HepG2 (cell line): ENCODE data around the gene MCM3AP. TPM values are rescaled to one million over a fixed set of nuclear protein-coding genes. Genes with fewer than 3 reads are reported as not detected.

Source experiments
- ATAC-seq: fragments of 200-7000 bp; cut with Tn5 transposase; 3 replicates; pipeline ENCODE4 v1.9.1; 2020; ENCODE audit warnings: mild to moderate bottlenecking, moderate library complexity
- BruUV-seq: library from RNA; stranded (reverse); fragments of 400-500 nt; replicated peaks from 2 replicates; lab custom pipeline; 2021; lab: Mats Ljungman, UMichigan
- CTCF ChIA-PET: fragments of 300-600 bp; formaldehyde crosslinking; extraction: SDS; loops from one replicate; lab custom pipeline; 2021; ENCODE audit warnings: low total read pairs, inconsistent platforms, low intra/inter-chr PET ratio; lab: Yijun Ruan, JAX
- POLR2A ChIA-PET: fragments of 350-600 bp; sonication (Branson Sonifier 250); formaldehyde crosslinking; loops from one replicate; lab custom pipeline; 2020; ENCODE audit warnings: antibody characterized with exemption, inconsistent platforms; lab: Yijun Ruan, JAX
- DNase-seq: peaks from one replicate; pipeline ENCODE4 v3.0.0-alpha.2; 2015; ENCODE audit warnings: low spot score
- FAIRE-seq: peaks from 3 replicates; lab custom pipeline; 2011; peaks lifted over from hg19 to GRCh38; lab: Jason Lieb, UNC
- H2AFZ ChIP-seq: one replicate; pipeline ENCODE4 v1.6.1; 2011; ENCODE audit warnings: low read length, inconsistent platforms
- H3K27ac ChIP-seq: fragments of 300-600 bp; 3 replicates; pipeline ENCODE4 v1.8.0; 2011; ENCODE audit warnings: mixed run types, mild to moderate bottlenecking, mixed read lengths, low read length, inconsistent platforms; ENCODE audit not compliant: insufficient read depth; ENCODE audit errors: extremely low read length
- H3K27me3 ChIP-seq, 2 experiments: fragments of 200-600 bp in 1 of 2; 2 replicates in 1 of 2; 3 replicates in 1 of 2; pipeline versions ENCODE4 v1.6.0 to v1.8.0; 2011; ENCODE audit warnings: low read length in 2 of 2, mild to moderate bottlenecking in 2 of 2, moderate library complexity in 2 of 2, inconsistent platforms in 1 of 2; ENCODE audit not compliant: insufficient read depth in 2 of 2, control insufficient read depth in 1 of 2
- H3K36me3 ChIP-seq, 2 experiments: fragments of 200-600 bp in 1 of 2; replicated peaks in 1 of 2; 2 replicates in 1 of 2; 3 replicates in 1 of 2; pipeline versions ENCODE4 v1.5.1 to v1.8.0; 2011; ENCODE audit warnings: low read length in 2 of 2, inconsistent platforms in 1 of 2; ENCODE audit not compliant: insufficient read depth in 2 of 2, control insufficient read depth in 1 of 2
- H3K4me1 ChIP-seq: 2 replicates; pipeline ENCODE4 v1.5.1; 2012; ENCODE audit warnings: low read length, inconsistent platforms; ENCODE audit not compliant: insufficient read depth
- H3K4me2 ChIP-seq: 2 replicates; pipeline ENCODE4 v1.6.0; 2011; ENCODE audit warnings: low read depth, low read length, inconsistent platforms
- H3K4me3 ChIP-seq, 3 experiments: fragments of 200-600 bp in 1 of 3; sonication (generic), shearing (Covaris generic) in 1 of 3; replicated peaks in 1 of 3; 2 replicates each; pipeline ENCODE4 v1.5.1; 2011 to 2016; ENCODE audit warnings: low read length in 3 of 3, inconsistent platforms in 2 of 3, low read depth in 2 of 3, mild to moderate bottlenecking in 2 of 3, control low read depth in 1 of 3, mixed read lengths in 1 of 3; ENCODE audit not compliant: insufficient read depth in 1 of 3
- H3K79me2 ChIP-seq: one replicate; pipeline ENCODE4 v1.6.1; 2011; ENCODE audit warnings: low read length, inconsistent platforms; ENCODE audit not compliant: insufficient read depth
- H3K9ac ChIP-seq: 2 replicates; pipeline ENCODE4 v1.6.0; 2011; ENCODE audit warnings: mild to moderate bottlenecking, low read depth, low read length, inconsistent platforms; ENCODE audit not compliant: insufficient read depth
- H3K9me3 ChIP-seq: 2 replicates; pipeline ENCODE4 v1.5.1; 2012; ENCODE audit warnings: mild to moderate bottlenecking, low read length
- H4K20me1 ChIP-seq: 2 replicates; pipeline ENCODE4 v1.6.0; 2011; ENCODE audit warnings: inconsistent platforms, mild to moderate bottlenecking, low read length, moderate library complexity; ENCODE audit not compliant: insufficient read depth
- ASH2L ChIP-seq: fragments of 300-600, 200-600 bp; sonication (generic); IDR thresholded peaks from 2 replicates; pipeline ENCODE4 v1.7.0; 2017; ENCODE audit warnings: low read depth, mild to moderate bottlenecking, moderate library complexity, mixed read lengths, low read length; ENCODE audit not compliant: insufficient read length
- ATF2 ChIP-seq: sonication (generic); formaldehyde crosslinking; IDR thresholded peaks from 2 replicates; pipeline ENCODE4 v1.4.0; 2020; ENCODE audit warnings: missing genetic modification reagents
- MAF1 ChIP-seq: sonication (generic); formaldehyde crosslinking; IDR thresholded peaks from 2 replicates; pipeline ENCODE4 v1.5.0; 2020; ENCODE audit warnings: missing genetic modification reagents, borderline replicate concordance
- PBX3 ChIP-seq: sonication (generic); formaldehyde crosslinking; IDR thresholded peaks from 2 replicates; pipeline ENCODE4 v1.8.1; 2023; ENCODE audit warnings: missing genetic modification reagents, inconsistent platforms, borderline replicate concordance
- PCBP2 ChIP-seq: fragments of 200-400 bp; formaldehyde crosslinking; optimal IDR thresholded peaks from 2 replicates; pipeline ENCODE3; 2018; ENCODE audit warnings: low read length, low read depth; ENCODE audit not compliant: poor library complexity, severe bottlenecking
- PHF20 ChIP-seq: sonication (generic); formaldehyde crosslinking; IDR thresholded peaks from 2 replicates; pipeline ENCODE4 v1.5.0; 2020; ENCODE audit warnings: mild to moderate bottlenecking, missing genetic modification reagents
- SNAI1 ChIP-seq: sonication (generic); formaldehyde crosslinking; IDR thresholded peaks from 2 replicates; pipeline ENCODE4 v1.5.0; 2020; ENCODE audit warnings: mild to moderate bottlenecking, missing genetic modification reagents, borderline replicate concordance
- TSC22D2 ChIP-seq: sonication (generic); formaldehyde crosslinking; IDR thresholded peaks from 2 replicates; pipeline ENCODE4 v1.5.1; 2020; ENCODE audit warnings: missing genetic modification reagents, mild to moderate bottlenecking, borderline replicate concordance
- ZNF143 ChIP-seq: sonication (generic); formaldehyde crosslinking; IDR thresholded peaks from 2 replicates; pipeline ENCODE4 v1.4.0; 2020; ENCODE audit warnings: missing genetic modification reagents
- ZNF781 ChIP-seq: sonication (generic); formaldehyde crosslinking; IDR thresholded peaks from 2 replicates; pipeline ENCODE4 v1.5.1; 2020; ENCODE audit warnings: borderline replicate concordance, mild to moderate bottlenecking, missing genetic modification reagents; ENCODE audit errors: not compliant biosample characterization
- ZNF891 ChIP-seq: sonication (generic); formaldehyde crosslinking; IDR thresholded peaks from 2 replicates; pipeline ENCODE4 v1.5.0; 2020; ENCODE audit warnings: mild to moderate bottlenecking, missing genetic modification reagents
- WGBS: methylation state at CpG from one replicate; pipeline ENCODE4 v1.1.6; 2017; ENCODE audit warnings: low lambda C conversion rate; 5-methylcytosine and 5-hydroxymethylcytosine counted together
- in situ Hi-C: cut with HindIII; loops from 2 replicates; pipeline ENCODE4 v1.10.0; 2017; ENCODE audit warnings: low pct_unique_long_range_greater_than_20kb; ENCODE audit not compliant: extremely low pct_ligation_motif_present
- intact Hi-C: fragments of 100-400 bp; cut with micrococcal nuclease; formaldehyde crosslinking; loops from one replicate; pipeline ENCODE4 v1.10.0; 2022; ENCODE audit not compliant: unreplicated experiment
- polyA plus RNA-seq, 8 experiments: library from polyadenylated mRNA; depleted of rRNA in 3 of 8; stranded (reverse) in 7 of 8; unstranded in 1 of 8; fragments of >200 nt; fragmentation: Illumina TruSeq in 4 of 8; extraction: Trizol in 4 of 8; gene quantifications; 2 replicates each; pipeline versions ENCODE4 v1.2.1 to v1.2.3, GENCODE V29; 2011 to 2016; ENCODE audit warnings: low read depth in 4 of 8, missing spikeins in 1 of 8, mixed read lengths in 1 of 8; ENCODE audit not compliant: insufficient read depth in 1 of 8
- total RNA-seq, 5 experiments: library from RNA; depleted of rRNA; stranded (reverse); fragments of >200 nt; fragmentation: Illumina TruSeq; extraction: Trizol; gene quantifications; 2 replicates each; pipeline ENCODE4 v1.2.3, GENCODE V29; 2016; ENCODE audit warnings: low read depth in 1 of 5
- TF ChIP-seq, protein P1 (sequence below): sonication (generic); formaldehyde crosslinking; IDR thresholded peaks from 2 replicates; pipeline ENCODE4 v1.4.0; 2020; ENCODE audit warnings: missing genetic modification reagents
- TF ChIP-seq, protein P2 (sequence below): IDR thresholded peaks from 2 replicates; pipeline ENCODE4 v1.6.1; 2016; ENCODE audit warnings: missing biosample characterization, missing genetic modification reagents, low read depth
- TF ChIP-seq, protein P3 (sequence below): sonication (generic); formaldehyde crosslinking; IDR thresholded peaks from 2 replicates; pipeline ENCODE4 v1.4.0; 2020; ENCODE audit warnings: mild to moderate bottlenecking, missing genetic modification reagents

The MCM3AP gene
- total and polyA plus RNA-seq, 2 of the 13 experiments (the other 11 are each of a cell fraction or from before 2014, with no cell fraction given) = 27.0 to 54.7 TPM

DNA sequence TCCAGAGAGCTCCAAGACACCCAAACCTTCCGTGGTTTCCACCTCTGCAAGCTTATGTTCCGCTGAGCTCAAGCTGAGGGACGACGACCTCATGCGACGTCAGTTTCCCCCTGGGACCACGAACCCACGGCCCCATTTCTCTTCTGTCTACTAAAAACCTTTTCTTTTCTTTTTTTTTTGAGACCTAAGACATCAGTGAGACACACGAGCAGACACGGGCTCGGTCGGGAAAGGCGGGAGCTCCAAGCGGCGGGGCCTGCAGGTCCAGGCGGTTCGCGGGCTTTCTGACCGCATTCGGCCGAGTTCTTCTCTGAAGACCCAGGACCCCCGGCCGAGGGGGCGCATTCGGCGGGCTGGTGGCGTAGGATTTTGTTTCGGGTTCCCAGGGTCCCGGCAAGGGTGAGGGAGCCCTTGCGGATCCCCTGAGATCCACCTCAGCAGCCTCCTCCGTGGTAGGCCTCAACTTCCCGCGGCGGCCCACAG, 37.9 kb upstream of the MCM3AP start:
- ATAC-seq = no peak
- Histone ChIP-seq H3K79me2 (peaks cover 43% of the 10 kb centered on the region), H2AFZ (no peak overlapping the region), H3K27me3 (no peaks in the 10 kb centered on the region; a peak in 1 of 5 replicates), H3K36me3 (peaks cover 2 to 8% of the 10 kb centered on the region in 2 experiments; a peak in 2 of 5 replicates), H3K9ac (peak overlapping the region; percentile 91), H4K20me1 (no peaks in the 10 kb centered on the region), H3K4me1 (peaks cover 49% of the 10 kb centered on the region), H3K4me3 (peak overlapping the region; percentile 85 to 97 (median 95)), H3K27ac (peak overlapping the region; percentile 83), H3K9me3 (no peaks in the 10 kb centered on the region), H3K4me2 (peak overlapping the region; percentile 92)
- ChIA-PET POLR2A (interaction anchor here (0.8 to 1.6 kb wide), 2 partner anchors 27 to 312 kb away, joined by 3 to 5 read pairs; partner anchors contain the start of gene PRMT2), CTCF (no interaction called here)
- in situ Hi-C loops = loop anchor here (5.0 kb wide), 1 partner anchor 36 kb away; the partner anchor contains the start of genes MCM3AP and YBEY
- no peak for DNase-seq
- no TSS peak for BruUV-seq
- under 1% methylated on average over 21 of the region's 34 CpGs for WGBS
- no peak for FAIRE-seq
- intact Hi-C loops = loop anchor here (5.0 kb wide), 1 partner anchor 176 kb away; no protein-coding TSS in a partner anchor
- TF ChIP-seq ATF2 = no peak
- no peak for TF ChIP-seq PCBP2
- peak; percentile 7 for TF ChIP-seq ASH2L
- no peak for TF ChIP-seq TSC22D2 (CRISPR knock-in tag)
- TF ChIP-seq, protein P1, sequence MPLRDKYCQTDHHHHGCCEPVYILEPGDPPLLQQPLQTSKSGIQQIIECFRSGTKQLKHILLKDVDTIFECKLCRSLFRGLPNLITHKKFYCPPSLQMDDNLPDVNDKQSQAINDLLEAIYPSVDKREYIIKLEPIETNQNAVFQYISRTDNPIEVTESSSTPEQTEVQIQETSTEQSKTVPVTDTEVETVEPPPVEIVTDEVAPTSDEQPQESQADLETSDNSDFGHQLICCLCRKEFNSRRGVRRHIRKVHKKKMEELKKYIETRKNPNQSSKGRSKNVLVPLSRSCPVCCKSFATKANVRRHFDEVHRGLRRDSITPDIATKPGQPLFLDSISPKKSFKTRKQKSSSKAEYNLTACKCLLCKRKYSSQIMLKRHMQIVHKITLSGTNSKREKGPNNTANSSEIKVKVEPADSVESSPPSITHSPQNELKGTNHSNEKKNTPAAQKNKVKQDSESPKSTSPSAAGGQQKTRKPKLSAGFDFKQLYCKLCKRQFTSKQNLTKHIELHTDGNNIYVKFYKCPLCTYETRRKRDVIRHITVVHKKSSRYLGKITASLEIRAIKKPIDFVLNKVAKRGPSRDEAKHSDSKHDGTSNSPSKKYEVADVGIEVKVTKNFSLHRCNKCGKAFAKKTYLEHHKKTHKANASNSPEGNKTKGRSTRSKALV (CRISPR knock-in tag) = 0 out of 2 replicates have a peak, but pooled peaks have one; percentile 21
- TF ChIP-seq PHF20 (CRISPR knock-in tag) = peak; percentile 3; the same call in 1 of the 2 replicates
- TF ChIP-seq ZNF143 (CRISPR knock-in tag) = no peak
- TF ChIP-seq ZNF781 (CRISPR knock-in tag) = peak; percentile 4
- peak; percentile 26; the same call in 1 of the 2 replicates for TF ChIP-seq ZNF891 (CRISPR knock-in tag)
- TF ChIP-seq, protein P2, sequence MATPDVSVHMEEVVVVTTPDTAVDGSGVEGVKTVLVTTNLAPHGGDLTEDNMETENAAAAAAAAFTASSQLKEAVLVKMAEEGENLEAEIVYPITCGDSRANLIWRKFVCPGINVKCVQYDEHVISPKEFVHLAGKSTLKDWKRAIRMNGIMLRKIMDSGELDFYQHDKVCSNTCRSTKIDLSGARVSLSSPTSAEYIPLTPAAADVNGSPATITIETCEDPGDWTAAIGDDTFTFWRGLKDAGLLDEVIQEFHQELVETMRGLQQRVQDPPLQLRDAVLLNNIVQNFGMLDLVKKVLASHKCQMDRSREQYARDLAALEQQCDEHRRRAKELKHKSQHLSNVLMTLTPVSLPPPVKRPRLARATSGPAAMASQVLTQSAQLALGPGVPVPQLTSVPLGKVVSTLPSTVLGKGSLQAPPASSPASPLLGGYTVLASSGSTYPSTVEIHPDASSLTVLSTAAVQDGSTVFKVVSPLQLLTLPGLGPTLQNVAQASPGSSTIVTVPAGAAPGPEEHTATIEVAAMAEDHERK (CRISPR knock-in tag) = no peak
- TF ChIP-seq PBX3 = 0 out of 2 replicates have a peak, but pooled peaks have one; percentile 10
- TF ChIP-seq MAF1 (CRISPR knock-in tag) = 0 out of 2 replicates have a peak, but pooled peaks have one; percentile 18
- TF ChIP-seq, protein P3, sequence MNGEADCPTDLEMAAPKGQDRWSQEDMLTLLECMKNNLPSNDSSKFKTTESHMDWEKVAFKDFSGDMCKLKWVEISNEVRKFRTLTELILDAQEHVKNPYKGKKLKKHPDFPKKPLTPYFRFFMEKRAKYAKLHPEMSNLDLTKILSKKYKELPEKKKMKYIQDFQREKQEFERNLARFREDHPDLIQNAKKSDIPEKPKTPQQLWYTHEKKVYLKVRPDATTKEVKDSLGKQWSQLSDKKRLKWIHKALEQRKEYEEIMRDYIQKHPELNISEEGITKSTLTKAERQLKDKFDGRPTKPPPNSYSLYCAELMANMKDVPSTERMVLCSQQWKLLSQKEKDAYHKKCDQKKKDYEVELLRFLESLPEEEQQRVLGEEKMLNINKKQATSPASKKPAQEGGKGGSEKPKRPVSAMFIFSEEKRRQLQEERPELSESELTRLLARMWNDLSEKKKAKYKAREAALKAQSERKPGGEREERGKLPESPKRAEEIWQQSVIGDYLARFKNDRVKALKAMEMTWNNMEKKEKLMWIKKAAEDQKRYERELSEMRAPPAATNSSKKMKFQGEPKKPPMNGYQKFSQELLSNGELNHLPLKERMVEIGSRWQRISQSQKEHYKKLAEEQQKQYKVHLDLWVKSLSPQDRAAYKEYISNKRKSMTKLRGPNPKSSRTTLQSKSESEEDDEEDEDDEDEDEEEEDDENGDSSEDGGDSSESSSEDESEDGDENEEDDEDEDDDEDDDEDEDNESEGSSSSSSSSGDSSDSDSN (CRISPR knock-in tag) = no peak
- TF ChIP-seq SNAI1 = peak; percentile 32; the same call in 1 of the 2 replicates
